ENCODE measurements around the gene SRPX.

SRPX gene

GRCh38 chrX:38165023-38165422 is 55.6 kb downstream of the SRPX start:
- TF ChIP-seq CTCF (IDR thresholded peaks at IDR 0.05; ENCODE audit: insufficient read depth, low read length, poor library complexity, severe bottlenecking) = no peak
- no peak for TF ChIP-seq EZH2phosphoT487 (conservative IDR thresholded peaks at IDR 0.05; ENCODE audit: low read length)
- no peak overlapping the region for H2AFZ ChIP-seq (ENCODE audit: low read depth, low read length, severe bottlenecking)
- H3F3A ChIP-seq (ENCODE audit: insufficient read depth) = no peaks in the 10 kb centered on the region
- no peak overlapping the region for H3K4me2 ChIP-seq (ENCODE audit: low read depth, low read length, poor library complexity, severe bottlenecking)
- H3K27ac ChIP-seq (ENCODE audit: low read depth, low read length) = no peak overlapping the region
- H3K79me2 ChIP-seq (ENCODE audit: insufficient read depth, low read length) = no peaks in the 10 kb centered on the region
- H4K20me1 ChIP-seq (ENCODE audit: low read depth, low read length) = no peaks in the 10 kb centered on the region
- H3K36me3 ChIP-seq (ENCODE audit: low read length) = no peaks in the 10 kb centered on the region
- no peak overlapping the region for H3K9ac ChIP-seq (ENCODE audit: low read length)
- H3K9me3 ChIP-seq (ENCODE audit: insufficient read depth, low read length) = no peaks in the 10 kb centered on the region
- no peak overlapping the region for H3K4me3 ChIP-seq (ENCODE audit: insufficient read depth, low read length, poor library complexity, severe bottlenecking)
- no peaks in the 10 kb centered on the region for H3K9me2 ChIP-seq (replicated peaks; ENCODE audit: insufficient read depth, low read length)
- H3K27me3 ChIP-seq (ENCODE audit: low read length) = no peaks in the 10 kb centered on the region

- Histone ChIP-seq H3K79me2 (ENCODE audit: insufficient read depth, low read length) (no peaks in the 10 kb centered on the region), H3K27ac (ENCODE audit: low read depth, low read length) (no peak overlapping the region), H3F3A (ENCODE audit: insufficient read depth) (no peaks in the 10 kb centered on the region), H3K9me3 (ENCODE audit: insufficient read depth, low read length) (no peaks in the 10 kb centered on the region), H3K4me2 (ENCODE audit: low read depth, low read length, poor library complexity, severe bottlenecking) (no peak overlapping the region), H4K20me1 (ENCODE audit: low read depth, low read length) (no peaks in the 10 kb centered on the region), H3K9ac (ENCODE audit: low read length) (no peak overlapping the region), H3K4me3 (ENCODE audit: insufficient read depth, low read length, poor library complexity, severe bottlenecking) (no peak overlapping the region), H3K9me2 (replicated peaks; ENCODE audit: insufficient read depth, low read length) (no peaks in the 10 kb centered on the region), H2AFZ (ENCODE audit: low read depth, low read length, severe bottlenecking) (no peak overlapping the region), H3K27me3 (ENCODE audit: low read length) (no peaks in the 10 kb centered on the region), H3K36me3 (ENCODE audit: low read length) (no peaks in the 10 kb centered on the region)
- TF ChIP-seq EZH2phosphoT487 (conservative IDR thresholded peaks at IDR 0.05; ENCODE audit: low read length) = no peak
- TF ChIP-seq CTCF (IDR thresholded peaks at IDR 0.05; ENCODE audit: insufficient read depth, low read length, poor library complexity, severe bottlenecking) = no peak
Measured at GRCh38 chrX:38163193-38163592, 57.5 kb downstream of the SRPX start.

DNA sequence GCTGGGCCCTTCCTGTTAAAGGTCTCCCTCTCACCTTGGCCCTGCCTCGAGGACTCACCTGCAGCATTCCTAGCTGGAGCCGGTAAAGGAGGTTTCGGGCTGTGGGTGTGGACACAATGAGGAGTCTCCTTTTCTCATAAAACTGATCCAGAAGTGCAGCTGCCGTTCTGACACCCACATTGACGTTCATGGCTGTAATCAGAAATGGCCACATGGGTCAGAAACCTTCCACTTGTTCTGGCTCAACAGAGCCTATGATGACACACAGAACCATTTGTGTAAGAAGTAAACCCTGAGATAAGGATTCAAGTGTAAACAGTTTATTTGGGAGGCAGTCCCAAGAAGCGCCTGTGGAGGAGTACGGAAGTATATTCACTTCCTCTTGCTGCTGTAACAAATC is 63.8 kb downstream of the SRPX start:
- TF ChIP-seq EZH2phosphoT487 (conservative IDR thresholded peaks at IDR 0.05; ENCODE audit: low read length) = no peak
- TF ChIP-seq CTCF (IDR thresholded peaks at IDR 0.05; ENCODE audit: insufficient read depth, low read length, poor library complexity, severe bottlenecking) = no peak
- no peak overlapping the region for H3K9ac ChIP-seq (ENCODE audit: low read length)
- H2AFZ ChIP-seq (ENCODE audit: low read depth, low read length, severe bottlenecking) = no peak overlapping the region
- no peaks in the 10 kb centered on the region for H3K9me3 ChIP-seq (ENCODE audit: insufficient read depth, low read length)
- no peak overlapping the region for H3K4me2 ChIP-seq (ENCODE audit: low read depth, low read length, poor library complexity, severe bottlenecking)
- H3K4me3 ChIP-seq (ENCODE audit: insufficient read depth, low read length, poor library complexity, severe bottlenecking) = no peak overlapping the region
- H3K9me2 ChIP-seq (replicated peaks; ENCODE audit: insufficient read depth, low read length) = no peaks in the 10 kb centered on the region
- H3K27me3 ChIP-seq (ENCODE audit: low read length) = no peaks in the 10 kb centered on the region
- no peaks in the 10 kb centered on the region for H4K20me1 ChIP-seq (ENCODE audit: low read depth, low read length)
- H3K27ac ChIP-seq (ENCODE audit: low read depth, low read length) = no peak overlapping the region
- no peaks in the 10 kb centered on the region for H3F3A ChIP-seq (ENCODE audit: insufficient read depth)
- no peaks in the 10 kb centered on the region for H3K79me2 ChIP-seq (ENCODE audit: insufficient read depth, low read length)
- H3K36me3 ChIP-seq (ENCODE audit: low read length) = no peaks in the 10 kb centered on the region

GRCh38 chrX:38154818-38155217 is 65.9 kb downstream of the SRPX start:
- Histone ChIP-seq H2AFZ (ENCODE audit: low read depth, low read length, severe bottlenecking) (no peak overlapping the region), H3K27ac (ENCODE audit: low read depth, low read length) (no peak overlapping the region), H3K79me2 (ENCODE audit: insufficient read depth, low read length) (no peaks in the 10 kb centered on the region), H3K27me3 (ENCODE audit: low read length) (no peaks in the 10 kb centered on the region), H3K9ac (ENCODE audit: low read length) (no peak overlapping the region), H3F3A (ENCODE audit: insufficient read depth) (no peaks in the 10 kb centered on the region), H3K36me3 (ENCODE audit: low read length) (no peaks in the 10 kb centered on the region), H4K20me1 (ENCODE audit: low read depth, low read length) (no peaks in the 10 kb centered on the region), H3K4me3 (ENCODE audit: insufficient read depth, low read length, poor library complexity, severe bottlenecking) (no peak overlapping the region), H3K4me2 (ENCODE audit: low read depth, low read length, poor library complexity, severe bottlenecking) (no peak overlapping the region), H3K9me2 (replicated peaks; ENCODE audit: insufficient read depth, low read length) (no peaks in the 10 kb centered on the region), H3K9me3 (ENCODE audit: insufficient read depth, low read length) (no peaks in the 10 kb centered on the region)
- TF ChIP-seq CTCF (IDR thresholded peaks at IDR 0.05; ENCODE audit: insufficient read depth, low read length, poor library complexity, severe bottlenecking) (no peak), EZH2phosphoT487 (conservative IDR thresholded peaks at IDR 0.05; ENCODE audit: low read length) (no peak)
